Activated CD8-positive, alpha-beta memory T cell treated with anti-CD3 and anti-CD28 coated beads, Interleukin-2, amount 10 ng/mL, durations not matched to agents 7 days and 5 days (primary cell): Measurements from ENCODE around the gene ITFG1. TPM values are rescaled to one million over a fixed set of nuclear protein-coding genes. Genes with fewer than 3 reads are reported as not detected.
"Not testable (repeated sequence)": the region's sequence is repeated elsewhere in the genome, so short reads cannot be mapped to it uniquely, and the experiment has no call there.

ENCODE experiments used
- ATAC-seq: fragments of 150-1000 bp; cut with Tn5 transposase; one replicate; pipeline ENCODE4 v1.10.0; 2021; ENCODE audit warnings: moderate library complexity
- CTCF ChIA-PET: fragments of 350-600 bp; sonication (Branson Sonifier 250); formaldehyde crosslinking; loops from one replicate; lab custom pipeline; 2021; ENCODE audit warnings: antibody characterized with exemption; lab: Charles Lee
- DNase-seq: peaks from one replicate; pipeline ENCODE4 v3.0.0-alpha.2; 2020
- H3K27ac Mint-ChIP-seq: one replicate; pipeline ENCODE4 v1.8.0; 2021; ENCODE audit warnings: mild to moderate bottlenecking, mixed read lengths
- H3K27me3 Mint-ChIP-seq: one replicate; pipeline ENCODE4 v1.8.0; 2021; ENCODE audit warnings: mixed read lengths
- H3K36me3 Mint-ChIP-seq: one replicate; pipeline ENCODE4 v1.8.0; 2021; ENCODE audit warnings: mild to moderate bottlenecking, mixed read lengths
- H3K4me1 Mint-ChIP-seq: one replicate; pipeline ENCODE4 v1.8.0; 2021; ENCODE audit warnings: mixed read lengths
- H3K4me3 Mint-ChIP-seq: one replicate; pipeline ENCODE4 v1.8.0; 2021; ENCODE audit warnings: mild to moderate bottlenecking, moderate library complexity, mixed read lengths
- H3K9me3 Mint-ChIP-seq: one replicate; pipeline ENCODE4 v1.8.0; 2022; ENCODE audit warnings: low read depth, mixed read lengths
- total RNA-seq, 2 experiments: library from RNA; stranded (reverse); gene quantifications; one replicate each; pipeline ENCODE4 v1.2.3, GENCODE V29; 2021

ITFG1 gene
- total RNA-seq, 2 experiments from 2014 or later = 22.1 to 25.4 TPM

DNA sequence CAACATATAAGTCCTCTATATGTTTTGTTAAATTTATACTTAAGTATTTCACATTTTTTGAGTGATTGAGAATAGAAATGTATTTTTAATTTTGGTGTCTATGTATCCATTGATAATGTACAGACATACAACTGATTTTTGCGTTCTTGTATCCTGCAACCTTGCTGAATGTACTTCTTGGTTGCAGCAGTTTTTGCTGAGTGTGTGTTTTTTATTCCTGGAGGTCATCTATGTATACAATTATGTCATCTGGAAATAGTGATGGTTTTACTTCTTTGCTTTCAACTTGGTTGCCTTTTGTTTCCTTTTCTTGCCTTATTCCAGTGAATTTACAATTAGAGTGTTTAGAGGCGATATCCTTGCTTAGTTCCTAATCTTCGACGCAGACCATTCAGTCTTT, 249.6 kb downstream of the ITFG1 start:
- Mint-ChIP-seq H3K4me3 (no peak overlapping the region), H3K36me3 (peaks cover 12% of the 10 kb centered on the region), H3K27ac (no peak overlapping the region), H3K27me3 (no peaks in the 10 kb centered on the region), H3K4me1 (peaks cover 1% of the 10 kb centered on the region), H3K9me3 (no peaks in the 10 kb centered on the region)
- DNase-seq (no peak), ATAC-seq (no peak)
- CTCF ChIA-PET = no interaction called here

- CTCF ChIA-PET = interaction anchor here (1.0 kb wide), 1 partner anchor 851 kb away, joined by 3 read pairs; no protein-coding TSS in a partner anchor
- no peak overlapping the region for H3K4me3 Mint-ChIP-seq
Measured at GRCh38 chr16:47204736-47205504, 255.9 kb downstream of the ITFG1 start.

DNA sequence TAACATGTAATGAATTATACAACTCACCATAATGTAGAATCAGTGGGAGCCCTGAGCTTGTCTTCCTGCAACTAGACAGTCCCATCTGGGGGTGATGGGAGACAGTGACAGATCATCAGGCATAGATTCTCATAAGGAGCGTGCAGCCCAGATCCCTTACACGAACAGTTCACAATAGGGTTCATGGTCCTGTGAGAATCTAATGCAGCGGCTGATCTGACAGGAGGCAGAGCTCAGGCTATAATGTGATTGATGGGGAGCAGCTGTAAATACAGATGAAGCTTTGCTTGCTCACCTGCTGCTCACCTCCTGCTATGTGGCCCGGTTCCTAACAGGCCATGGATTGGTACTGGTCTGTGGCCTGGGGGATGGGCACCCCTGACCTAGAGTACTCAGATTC, 257.4 kb downstream of the ITFG1 start:
- H3K36me3 Mint-ChIP-seq, H3K27me3 Mint-ChIP-seq, DNase-seq, H3K4me1 Mint-ChIP-seq, CTCF ChIA-PET, H3K4me3 Mint-ChIP-seq, ATAC-seq, H3K27ac Mint-ChIP-seq, H3K9me3 Mint-ChIP-seq: not testable (repeated sequence)

More at GRCh38 chr16:47204736-47205504, 255.9 kb downstream of the ITFG1 start:
- Mint-ChIP-seq H3K27ac (no peak overlapping the region), H3K9me3 (no peaks in the 10 kb centered on the region), H3K36me3 (no peaks in the 10 kb centered on the region), H3K4me1 (no peaks in the 10 kb centered on the region), H3K27me3 (no peaks in the 10 kb centered on the region)
- DNase-seq (no peak), ATAC-seq (no peak)

DNA sequence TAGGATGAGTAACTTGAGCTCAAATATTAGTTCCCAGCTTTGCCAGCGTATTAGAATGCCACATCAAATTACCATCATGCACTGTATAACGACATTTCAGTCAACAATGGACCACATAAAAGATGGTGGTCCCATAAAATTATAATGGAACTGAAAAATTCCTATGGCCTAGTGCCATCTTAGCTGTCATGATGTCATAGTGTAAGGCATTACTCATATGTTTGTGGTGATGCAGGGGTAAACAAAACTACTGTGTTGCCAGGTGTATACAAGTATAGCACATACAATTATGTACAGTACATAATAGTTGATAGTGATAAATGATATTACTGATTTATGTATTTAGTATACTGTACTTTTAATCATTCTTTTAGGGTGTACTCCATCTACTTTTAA, 262.7 kb downstream of the ITFG1 start:
- Mint-ChIP-seq H3K27me3 (no peaks in the 10 kb centered on the region), H3K36me3 (peaks cover 5% of the 10 kb centered on the region), H3K27ac (no peak overlapping the region), H3K4me3 (no peak overlapping the region), H3K9me3 (no peaks in the 10 kb centered on the region), H3K4me1 (no peaks in the 10 kb centered on the region)
- CTCF ChIA-PET = no interaction called here
- DNase-seq = no peak
- no peak for ATAC-seq

DNA sequence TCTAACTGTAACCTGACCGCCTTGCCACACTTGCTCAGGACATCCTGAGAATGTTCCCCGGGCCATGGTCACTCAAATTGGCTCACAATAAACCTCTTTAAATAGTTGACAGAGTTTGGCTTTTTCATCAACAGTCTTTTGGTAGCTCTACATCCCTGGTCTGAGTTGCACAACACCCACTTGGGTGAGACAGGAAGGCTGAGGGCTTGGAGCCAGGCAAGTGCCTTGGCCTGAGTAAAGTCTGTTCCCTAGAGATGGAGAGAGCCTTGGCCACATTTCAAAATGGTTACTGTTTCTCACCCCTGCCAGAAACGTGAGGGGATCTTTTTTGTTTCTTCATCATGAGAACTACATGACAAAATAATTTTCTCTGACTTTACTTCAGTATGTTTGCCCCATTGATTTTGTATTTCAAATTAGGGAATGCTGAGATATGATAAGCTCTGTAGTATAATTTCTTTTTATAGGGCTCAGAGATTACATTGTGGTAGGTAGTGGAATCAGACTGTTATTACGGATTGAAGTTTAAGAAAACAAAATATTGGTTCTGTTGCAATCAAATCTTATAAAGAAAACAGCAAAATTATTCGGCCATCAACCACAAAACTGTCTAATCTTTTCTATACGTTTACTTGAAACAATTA, 263.2 kb downstream of the ITFG1 start:
- Mint-ChIP-seq H3K4me1 (no peaks in the 10 kb centered on the region), H3K4me3 (no peak overlapping the region), H3K27me3 (no peaks in the 10 kb centered on the region), H3K36me3 (peaks cover 5% of the 10 kb centered on the region), H3K27ac (no peak overlapping the region), H3K9me3 (no peaks in the 10 kb centered on the region)
- CTCF ChIA-PET = no interaction called here
- DNase-seq = no peak
- no peak for ATAC-seq

- no peaks in the 10 kb centered on the region for H3K9me3 Mint-ChIP-seq
- no peak for ATAC-seq
- CTCF ChIA-PET = interaction anchor here (0.6 kb wide), 1 partner anchor 37 kb away, joined by 3 read pairs; no protein-coding TSS in a partner anchor
- H3K4me3 Mint-ChIP-seq = no peak overlapping the region
- no peaks in the 10 kb centered on the region for H3K4me1 Mint-ChIP-seq
- no peaks in the 10 kb centered on the region for H3K27me3 Mint-ChIP-seq
- DNase-seq = no peak
- peaks cover 5% of the 10 kb centered on the region for H3K36me3 Mint-ChIP-seq
- H3K27ac Mint-ChIP-seq = no peak overlapping the region
Measured at GRCh38 chr16:47196457-47196856, 264.4 kb downstream of the ITFG1 start.

GRCh38 chr16:47182318-47182717, 278.5 kb downstream of the ITFG1 start:
- no peak for DNase-seq
- CTCF ChIA-PET = no interaction called here
- no peak for ATAC-seq
- Mint-ChIP-seq H3K27me3 (no peaks in the 10 kb centered on the region), H3K36me3 (peaks cover 9% of the 10 kb centered on the region), H3K27ac (no peak overlapping the region), H3K4me1 (no peaks in the 10 kb centered on the region), H3K9me3 (no peaks in the 10 kb centered on the region), H3K4me3 (no peak overlapping the region)

GRCh38 chr16:47181066-47181465, 279.8 kb downstream of the ITFG1 start:
- H3K4me3 Mint-ChIP-seq, CTCF ChIA-PET, H3K4me1 Mint-ChIP-seq, H3K27ac Mint-ChIP-seq, ATAC-seq, H3K36me3 Mint-ChIP-seq, H3K9me3 Mint-ChIP-seq, DNase-seq, H3K27me3 Mint-ChIP-seq: not testable (repeated sequence)

DNA sequence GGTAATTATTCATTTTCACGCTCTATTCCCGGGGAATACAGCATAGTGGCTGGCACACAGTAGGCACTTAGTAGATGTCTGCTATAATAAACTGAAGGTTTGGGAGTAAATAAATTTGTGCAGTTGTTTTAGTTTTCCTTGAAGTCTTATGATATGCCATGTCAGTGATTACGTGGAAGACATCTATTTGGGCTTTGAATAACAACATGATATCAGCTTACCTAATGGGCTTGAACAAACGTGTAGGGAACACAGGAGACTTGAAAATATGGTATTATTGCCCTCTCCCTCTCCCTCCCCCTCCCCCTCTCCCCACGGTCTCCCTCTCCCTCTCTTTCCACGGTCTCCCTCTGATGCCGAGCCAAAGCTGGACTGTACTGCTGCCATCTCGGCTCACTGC, 280.8 kb downstream of the ITFG1 start:
- no peaks in the 10 kb centered on the region for H3K4me1 Mint-ChIP-seq

DNA sequence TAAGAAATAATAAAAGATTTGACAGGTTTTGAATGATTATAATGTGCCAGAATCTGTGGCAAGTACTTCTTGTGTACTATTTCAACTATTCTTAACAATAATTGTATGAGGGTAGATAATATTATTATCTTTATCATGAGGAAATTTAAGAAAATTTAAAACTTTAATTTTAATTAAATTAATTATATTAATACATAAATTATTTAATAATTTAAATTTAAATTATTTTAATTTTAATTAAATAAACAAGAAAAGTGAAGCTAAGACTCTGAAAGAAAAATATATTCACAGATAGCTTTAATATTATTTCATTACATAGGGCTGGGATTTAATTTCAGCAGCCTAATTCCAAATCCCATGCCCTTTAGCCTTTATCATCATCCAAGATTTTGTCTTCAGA, 285.7 kb downstream of the ITFG1 start:
- Mint-ChIP-seq H3K27ac (no peak overlapping the region), H3K4me3 (no peak overlapping the region), H3K27me3 (no peaks in the 10 kb centered on the region), H3K9me3 (no peaks in the 10 kb centered on the region), H3K36me3 (peaks cover 6% of the 10 kb centered on the region), H3K4me1 (no peaks in the 10 kb centered on the region)
- ATAC-seq = no peak
- no peak for DNase-seq
- CTCF ChIA-PET = no interaction called here

More for the DNA sequence above, 280.8 kb downstream of the ITFG1 start:
- Mint-ChIP-seq H3K27ac (no peak overlapping the region), H3K27me3 (no peaks in the 10 kb centered on the region), H3K9me3 (no peaks in the 10 kb centered on the region), H3K4me3 (no peak overlapping the region), H3K36me3 (peaks cover 9% of the 10 kb centered on the region)
- ATAC-seq (no peak), DNase-seq (no peak)
- CTCF ChIA-PET = no interaction called here

GRCh38 chr16:47162670-47163420, 298.0 kb downstream of the ITFG1 start:
- CTCF ChIA-PET = interaction anchor here (1.2 to 3.3 kb wide), 2 partner anchors 19 to 21 kb away, joined by 4 to 12 read pairs; partner anchors contain the start of gene NETO2
- Mint-ChIP-seq H3K27me3 (no peaks in the 10 kb centered on the region), H3K27ac (no peak overlapping the region), H3K9me3 (no peaks in the 10 kb centered on the region), H3K4me1 (no peaks in the 10 kb centered on the region), H3K4me3 (no peak overlapping the region), H3K36me3 (no peaks in the 10 kb centered on the region)
- DNase-seq (no peak), ATAC-seq (no peak)

DNA sequence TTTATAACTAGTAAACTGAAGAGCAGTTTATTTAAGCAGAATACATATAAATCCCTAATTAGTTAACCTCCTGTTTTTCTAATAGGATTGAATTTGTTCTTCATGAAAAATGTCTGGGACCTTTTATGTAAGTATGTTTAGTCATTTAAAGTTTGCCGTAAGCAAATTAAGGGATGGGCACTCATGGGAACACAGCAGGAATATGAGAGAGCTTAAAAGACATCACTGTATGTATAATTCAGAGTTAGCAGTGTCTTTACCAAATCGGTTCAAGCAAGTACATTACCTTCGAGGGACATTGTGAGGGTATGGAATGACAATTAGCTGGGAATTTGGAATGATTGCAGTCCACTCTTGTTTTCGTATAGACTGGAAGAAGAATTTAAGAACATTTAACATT, 299.4 kb downstream of the ITFG1 start:
- no peak for ATAC-seq
- Mint-ChIP-seq H3K27me3 (no peaks in the 10 kb centered on the region), H3K4me3 (no peak overlapping the region), H3K4me1 (no peaks in the 10 kb centered on the region), H3K36me3 (peaks cover 7% of the 10 kb centered on the region), H3K9me3 (no peaks in the 10 kb centered on the region), H3K27ac (no peak overlapping the region)
- CTCF ChIA-PET = interaction anchor here (1.2 to 3.3 kb wide), 2 partner anchors 18 to 20 kb away, joined by 4 to 12 read pairs; partner anchors contain the start of gene NETO2
- DNase-seq = no peak

- no peak overlapping the region for H3K27ac Mint-ChIP-seq
- no peak for ATAC-seq
Measured at GRCh38 chr16:47160422-47160821, 300.4 kb downstream of the ITFG1 start.

More at GRCh38 chr16:47160422-47160821, 300.4 kb downstream of the ITFG1 start:
- CTCF ChIA-PET = interaction anchor here (1.6 to 3.3 kb wide), 2 partner anchors 16 to 18 kb away, joined by 3 to 12 read pairs; no protein-coding TSS in a partner anchor
- no peaks in the 10 kb centered on the region for H3K4me1 Mint-ChIP-seq
- no peaks in the 10 kb centered on the region for H3K27me3 Mint-ChIP-seq
- DNase-seq = no peak
- no peaks in the 10 kb centered on the region for H3K9me3 Mint-ChIP-seq
- no peak overlapping the region for H3K4me3 Mint-ChIP-seq
- peaks cover 8% of the 10 kb centered on the region for H3K36me3 Mint-ChIP-seq
